GM19239 (cell line): ENCODE data around the gene ADPRH.
"Not testable (repeated sequence)": the region's sequence is repeated elsewhere in the genome, so short reads cannot be mapped to it uniquely, and the experiment has no call there.

Source experiments
- DNase-seq: peaks from one replicate; pipeline ENCODE4 v3.0.0; 2011; ENCODE audit warnings: low spot score; ENCODE audit not compliant: insufficient read length
- FAIRE-seq: peaks from 2 replicates; lab custom pipeline; 2011; peaks lifted over from hg19 to GRCh38; lab: Jason Lieb, UNC

Gene ADPRH

DNA sequence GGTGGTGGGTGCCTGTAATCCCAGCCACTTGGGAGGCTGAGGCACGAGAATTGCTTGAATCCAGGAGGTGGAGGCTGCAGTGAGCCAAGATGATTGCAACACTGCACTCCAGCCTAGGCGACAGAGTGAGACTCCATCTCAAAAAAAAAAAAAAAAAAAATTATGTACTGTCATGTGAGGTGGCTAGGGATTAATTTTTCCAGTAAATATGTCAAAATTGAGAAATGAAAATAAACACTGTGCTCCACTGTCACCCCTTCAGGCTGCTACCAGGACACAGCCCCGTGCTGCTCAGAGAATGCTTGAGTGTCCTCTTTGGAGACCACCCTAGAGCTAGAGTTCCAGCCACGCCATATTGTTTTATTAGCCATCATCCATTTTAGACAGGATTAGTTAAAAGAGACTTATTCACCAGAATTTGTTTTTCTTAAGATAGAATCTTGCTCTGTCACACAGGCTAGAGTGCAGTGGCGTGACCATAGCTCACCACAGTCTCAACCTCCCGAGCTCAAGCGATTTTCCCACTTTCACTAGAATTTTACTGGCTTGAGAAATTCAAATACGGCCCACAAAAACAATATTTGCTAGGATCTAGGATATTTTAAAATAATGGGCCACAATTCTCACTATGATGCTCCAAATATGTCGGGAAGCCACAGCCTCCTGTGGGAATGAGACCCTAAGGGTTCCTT lies 20.5 kb upstream of the ADPRH start:
- DNase-seq: no peak

GRCh38 chr3:119559441-119559963 lies 19.8 kb upstream of the ADPRH start, which contains the start of gene CD80:
Gene CD80, minus strand, starts transcription at chr3:119559614. Its CDS starts 1,886 bp downstream, at chr3:119557728.
- no peak for DNase-seq
- peak; percentile 99 for FAIRE-seq

More for the DNA sequence above, 20.5 kb upstream of the ADPRH start:
- FAIRE-seq: no peak

- DNase-seq: no peak
- FAIRE-seq: no peak
Measured at GRCh38 chr3:119560160-119560559, 19.1 kb upstream of the ADPRH start.

DNA sequence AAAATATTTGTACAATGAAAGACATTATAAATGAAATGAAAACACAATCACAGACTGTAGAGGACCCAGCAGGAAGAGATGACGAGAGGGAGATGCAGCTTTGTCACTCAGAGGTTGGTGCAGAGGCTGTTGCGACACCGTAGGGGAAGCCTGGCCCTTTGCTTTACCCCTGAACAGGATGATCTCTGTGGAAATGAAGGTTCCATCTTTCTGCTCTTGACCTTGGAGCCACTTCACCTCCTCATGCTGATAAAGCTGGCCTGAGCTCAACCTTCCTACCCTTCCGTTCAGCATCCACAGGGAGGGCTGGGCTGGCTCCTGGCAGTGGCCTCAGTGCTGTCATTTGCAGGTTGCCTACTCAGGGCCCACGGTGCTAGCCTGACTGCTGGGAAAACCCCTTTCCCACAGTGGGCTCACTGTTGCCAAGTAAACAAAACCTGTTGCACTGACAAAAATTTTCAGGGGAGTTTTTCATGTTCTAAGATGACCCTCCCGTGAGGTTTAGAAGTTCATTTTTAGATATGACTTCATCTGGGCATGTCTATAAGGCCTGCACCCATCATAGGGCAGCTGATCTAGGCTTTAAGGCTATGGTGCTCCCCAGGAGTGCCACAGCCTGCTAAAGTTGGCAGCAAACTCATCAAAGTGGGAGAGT lies 16.9 kb upstream of the ADPRH start:
- FAIRE-seq (peak; percentile 90), DNase-seq (no peak)

DNA sequence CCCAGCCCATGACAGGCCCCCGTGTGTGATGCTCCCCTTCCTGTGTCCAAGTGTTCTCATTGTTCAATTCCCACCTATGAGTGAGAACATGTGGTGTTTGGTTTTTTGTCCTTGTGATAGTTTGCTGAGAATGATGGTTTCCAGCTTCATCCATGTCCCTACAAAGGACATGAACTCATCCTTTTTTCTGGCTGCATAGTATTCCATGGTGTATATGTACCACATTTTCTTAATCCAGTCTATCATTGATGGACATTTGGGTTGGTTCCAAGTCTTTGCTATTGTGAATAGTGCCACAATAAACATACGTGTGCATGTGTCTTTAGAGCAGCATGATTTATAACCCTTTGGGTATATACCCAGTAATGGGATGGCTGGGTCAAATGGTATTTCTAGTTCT lies 16.0 kb upstream of the ADPRH start:
- DNase-seq, FAIRE-seq: not testable (repeated sequence)

- DNase-seq: no peak
Measured at GRCh38 chr3:119569156-119569555, 10.1 kb upstream of the ADPRH start.

DNA sequence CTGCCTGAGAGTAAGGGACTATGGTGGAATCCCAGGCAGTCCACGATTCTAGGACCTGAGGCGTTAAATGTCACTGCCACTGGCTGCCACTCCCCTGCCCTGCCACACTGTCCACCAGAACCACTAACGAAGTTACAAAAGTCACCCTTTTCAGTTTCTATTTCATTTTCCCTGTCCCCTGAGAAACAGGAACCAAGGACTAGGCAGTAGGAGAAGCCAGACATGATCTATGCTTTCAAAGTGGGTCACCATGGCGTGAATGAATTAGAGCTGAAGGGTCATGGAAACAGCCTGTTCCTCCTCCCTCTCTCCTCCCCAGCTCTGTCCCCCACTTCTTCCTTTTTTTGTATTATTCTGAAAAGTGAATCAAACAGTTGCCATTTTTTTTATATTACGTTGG lies 9.1 kb upstream of the ADPRH start:
- FAIRE-seq: peak; percentile 83
- DNase-seq: no peak

More at GRCh38 chr3:119569156-119569555, 10.1 kb upstream of the ADPRH start:
- no peak for FAIRE-seq

DNA sequence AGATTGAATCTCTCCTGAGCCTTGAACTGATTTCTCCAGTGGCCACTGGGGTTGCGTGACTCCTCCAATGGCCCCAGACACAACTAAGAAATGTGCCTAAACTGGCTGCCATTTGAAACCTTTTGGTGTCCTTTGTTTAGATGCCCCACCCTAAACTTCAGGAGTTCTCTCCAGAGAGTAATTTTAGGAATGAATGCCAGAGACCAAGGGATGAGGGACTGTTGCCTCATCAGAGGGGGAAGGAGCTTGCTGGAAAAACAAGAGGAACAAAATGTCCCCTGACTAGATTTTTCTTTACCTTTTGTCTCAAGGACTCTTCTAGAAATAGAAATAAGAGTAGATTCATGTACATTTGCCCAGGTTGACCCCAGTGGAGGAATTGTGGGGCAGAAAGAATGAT lies 8.1 kb upstream of the ADPRH start:
- DNase-seq (no peak), FAIRE-seq (peak; percentile 53)

GRCh38 chr3:119571688-119572087 lies 7.6 kb upstream of the ADPRH start:
- FAIRE-seq: no peak
- no peak for DNase-seq

DNA sequence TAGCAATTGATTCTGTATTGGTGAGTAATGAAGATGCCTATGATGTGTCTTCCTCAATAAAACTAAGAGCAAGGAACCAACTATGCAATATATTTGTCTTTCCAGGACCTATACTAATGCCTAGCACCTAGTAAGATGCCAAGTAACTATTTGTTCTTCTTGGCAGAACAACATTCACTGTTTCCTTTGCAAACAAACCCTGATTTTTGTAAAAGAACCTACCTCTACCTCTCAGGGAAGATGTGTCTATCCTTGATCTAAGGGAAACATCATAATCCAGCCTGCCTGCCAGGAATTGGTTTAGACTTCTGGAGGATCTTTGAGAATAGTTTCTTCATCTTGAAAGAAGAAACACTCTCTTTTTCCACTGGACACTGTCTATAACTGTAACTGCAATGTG lies 3.8 kb upstream of the ADPRH start:
- no peak for FAIRE-seq
- DNase-seq: no peak

GRCh38 chr3:119580067-119580760 lies 922 bp downstream of the ADPRH start:
- DNase-seq (no peak), FAIRE-seq (peak; percentile 98)

- DNase-seq (no peak), FAIRE-seq (peak; percentile 86)
Measured at GRCh38 chr3:119582178-119582577, 2.9 kb downstream of the ADPRH start.

DNA sequence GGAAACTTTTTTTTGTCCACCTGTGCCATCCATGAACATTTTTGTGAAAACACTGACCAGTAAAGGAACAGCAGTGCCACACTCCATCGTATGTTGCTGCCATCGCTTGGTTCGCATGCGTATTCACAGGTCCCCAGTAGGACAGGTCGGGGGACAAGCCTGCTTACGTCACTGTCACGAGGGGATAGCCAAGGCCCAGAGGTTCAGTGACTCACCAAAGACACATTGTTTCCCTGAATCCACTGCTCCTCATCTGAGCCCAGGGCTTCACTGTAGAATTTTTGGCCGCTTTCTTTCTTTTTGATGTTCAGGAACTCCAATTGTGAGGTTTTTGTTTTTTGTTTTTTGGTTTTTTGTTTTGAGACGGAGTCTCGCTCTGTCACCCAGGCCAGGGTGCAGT lies 5.9 kb downstream of the ADPRH start:
- no peak for FAIRE-seq

DNA sequence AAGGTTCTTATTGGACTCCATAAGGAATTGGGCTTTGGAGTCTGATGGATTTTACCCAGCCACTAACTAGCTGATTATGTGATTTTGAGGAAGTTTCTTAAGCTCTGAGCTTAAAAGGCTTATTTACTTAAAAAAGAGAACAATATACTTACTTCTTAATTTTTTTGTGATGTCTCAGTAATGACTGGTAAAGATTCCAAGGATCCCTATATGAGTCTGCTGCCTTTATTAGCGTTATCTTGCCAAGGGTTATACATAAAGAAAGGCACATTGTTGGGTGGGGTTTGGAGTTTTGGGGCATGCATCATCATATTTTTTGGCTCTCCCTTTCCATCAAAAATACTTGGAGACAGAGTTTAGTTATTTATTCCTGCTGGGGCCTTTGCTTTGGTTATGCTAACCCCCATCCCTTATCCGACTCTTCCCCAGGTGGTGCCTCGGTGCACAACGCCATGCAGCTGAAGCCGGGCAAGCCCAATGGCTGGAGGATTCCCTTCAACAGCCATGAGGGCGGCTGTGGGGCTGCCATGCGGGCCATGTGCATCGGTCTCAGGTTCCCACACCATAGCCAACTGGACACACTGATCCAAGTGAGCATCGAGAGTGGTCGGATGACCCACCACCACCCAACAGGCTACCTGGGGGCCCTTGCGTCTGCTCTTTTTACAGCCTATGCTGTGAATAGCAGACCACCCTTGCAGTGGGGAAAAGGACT lies 6.7 kb downstream of the ADPRH start:
- DNase-seq (no peak), FAIRE-seq (no peak)

More for the DNA sequence above, 5.9 kb downstream of the ADPRH start:
- DNase-seq: no peak

GRCh38 chr3:119586733-119587172 lies 7.5 kb downstream of the ADPRH start:
- no peak for FAIRE-seq
- DNase-seq: no peak

DNA sequence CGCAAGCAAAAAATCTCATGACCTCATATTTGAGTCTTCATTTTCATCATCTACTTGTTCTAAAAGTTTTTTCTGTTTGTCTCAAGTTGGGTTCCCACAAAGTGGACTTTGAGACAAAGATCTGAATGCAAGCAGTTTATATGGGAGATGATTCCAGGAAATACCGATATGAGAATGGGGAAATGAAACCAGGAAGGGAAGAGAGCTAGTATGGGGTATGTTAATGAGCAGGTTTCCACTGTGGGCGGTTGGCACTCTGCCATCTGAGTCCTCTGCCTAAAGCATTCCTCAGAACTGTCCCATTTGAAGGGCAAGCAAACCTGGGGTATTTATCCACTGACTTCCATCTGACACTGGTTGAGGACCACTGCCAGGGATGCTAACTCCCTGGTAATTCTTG lies 8.8 kb downstream of the ADPRH start:
- no peak for DNase-seq
- peak; percentile 93 for FAIRE-seq

DNA sequence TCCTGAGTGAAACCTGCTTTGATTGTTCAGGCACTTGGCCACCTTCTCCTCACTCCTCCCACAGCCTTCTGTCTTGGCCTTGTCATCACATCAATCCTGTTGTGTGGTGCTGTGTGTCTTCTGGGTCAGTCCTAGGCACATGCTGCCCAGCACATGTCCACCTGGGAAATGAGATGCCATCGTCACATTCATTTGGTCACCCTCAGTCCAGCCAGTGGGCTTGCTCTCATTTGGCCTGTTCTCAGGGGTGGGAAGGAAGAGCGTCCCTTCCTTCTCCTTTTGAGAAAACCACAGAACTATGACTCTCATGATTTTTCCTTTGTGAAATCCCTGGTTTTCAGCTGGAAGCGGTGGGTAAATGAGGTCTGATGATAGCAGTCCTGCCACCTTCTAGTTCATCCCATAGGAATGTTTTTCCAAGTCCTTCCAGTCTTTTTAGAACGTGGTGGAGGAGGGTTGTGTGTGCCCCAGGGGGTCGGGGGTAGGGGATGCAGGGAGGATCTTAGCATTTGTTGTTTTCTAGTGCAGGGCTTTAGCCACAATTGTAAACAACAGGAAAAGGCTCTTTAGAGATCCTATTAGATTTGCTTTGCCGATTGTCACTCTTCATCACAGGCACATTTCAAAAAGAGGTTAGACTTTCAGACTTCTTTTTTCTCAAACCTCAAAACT lies 9.9 kb downstream of the ADPRH start:
- peak; percentile 57 for FAIRE-seq

GRCh38 chr3:119590706-119591105 lies 11.4 kb downstream of the ADPRH start:
- DNase-seq (no peak), FAIRE-seq (peak; percentile 18)

More for the DNA sequence above, 9.9 kb downstream of the ADPRH start:
- DNase-seq: no peak

- DNase-seq (no peak), FAIRE-seq (no peak)
Measured at GRCh38 chr3:119592861-119593260, 13.6 kb downstream of the ADPRH start.

DNA sequence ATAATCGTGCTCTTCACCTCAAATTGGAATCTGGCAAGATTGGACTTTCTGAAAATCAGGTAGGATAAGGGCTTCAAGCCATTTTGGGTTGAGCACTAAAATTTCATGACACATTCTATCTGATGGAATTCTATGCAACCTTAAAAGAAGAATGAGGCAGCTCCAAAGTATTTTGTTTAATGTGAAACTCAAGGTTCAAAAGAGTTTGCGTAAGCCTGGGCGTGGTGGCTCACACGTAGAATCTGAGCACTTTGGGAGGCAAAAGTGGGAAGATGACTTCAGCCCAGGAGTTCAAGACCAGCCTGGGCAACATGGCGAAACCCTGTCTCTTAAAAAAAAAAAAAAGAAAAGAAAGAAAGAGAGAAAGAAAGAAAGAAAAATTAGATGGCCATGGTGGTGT lies 14.8 kb downstream of the ADPRH start:
- DNase-seq: no peak
- no peak for FAIRE-seq
